Neural progenitor cell (in vitro differentiated cells): ENCODE measurements around the gene BDH1. TPM values are rescaled to one million over a fixed set of nuclear protein-coding genes. Genes with fewer than 3 reads are reported as not detected.
A peak's percentile ranks its signal among the peaks of the same experiment; 100 is the strongest.

Experiments
- DNase-seq: peaks from one replicate; pipeline ENCODE4 v3.0.0-alpha.2; 2016; ENCODE audit warnings: low spot score
- H2AFZ ChIP-seq: fragments of 200-600 bp; sonication (generic); replicated peaks from 2 replicates; pipeline ENCODE4 v1.6.1; 2016; ENCODE audit warnings: antibody characterized with exemption
- H3F3A ChIP-seq: fragments of 200-600 bp; sonication (generic); 2 replicates; pipeline ENCODE4 v1.6.1; 2016; ENCODE audit warnings: antibody characterized with exemption, low read depth
- H3K27ac ChIP-seq: fragments of 200-600 bp; sonication (generic); 2 replicates; pipeline ENCODE4 v1.5.1; 2016; ENCODE audit warnings: mild to moderate bottlenecking
- H3K27me3 ChIP-seq: fragments of 200-600 bp; sonication (generic); 2 replicates; pipeline ENCODE4 v1.6.1; 2016; ENCODE audit warnings: mild to moderate bottlenecking, moderate library complexity
- H3K36me3 ChIP-seq: fragments of 200-600 bp; sonication (generic); 2 replicates; pipeline ENCODE4 v1.5.1; 2016
- H3K4me1 ChIP-seq: fragments of 200-600 bp; sonication (generic); 2 replicates; pipeline ENCODE4 v1.6.1; 2016; ENCODE audit warnings: mixed run types
- H3K4me2 ChIP-seq: fragments of 200-600 bp; sonication (generic); 2 replicates; pipeline ENCODE4 v1.6.1; 2016
- H3K4me3 ChIP-seq: fragments of 200-600 bp; sonication (generic); 2 replicates; pipeline ENCODE4 v1.5.1; 2016
- H3K79me2 ChIP-seq: fragments of 200-600 bp; sonication (generic); 2 replicates; pipeline ENCODE4 v1.6.1; 2016; ENCODE audit warnings: low read depth
- H3K9ac ChIP-seq: fragments of 200-600 bp; sonication (generic); 2 replicates; pipeline ENCODE4 v1.6.1; 2016
- H3K9me3 ChIP-seq: fragments of 200-600 bp; sonication (generic); 2 replicates; pipeline ENCODE4 v1.5.1; 2016; ENCODE audit warnings: low read depth
- H4K20me1 ChIP-seq: fragments of 200-600 bp; sonication (generic); 2 replicates; pipeline ENCODE4 v1.6.1; 2016; ENCODE audit warnings: low read depth
- H3K27ac Mint-ChIP-seq: 3 replicates; pipeline ENCODE4 v1.8.0; 2021; ENCODE audit warnings: mixed read lengths
- H3K27me3 Mint-ChIP-seq: 2 replicates; pipeline ENCODE4 v1.8.0; 2022; ENCODE audit warnings: low read depth, mild to moderate bottlenecking, inconsistent platforms, moderate library complexity, mixed read lengths; ENCODE audit not compliant: insufficient read depth
- H3K36me3 Mint-ChIP-seq: 3 replicates; pipeline ENCODE4 v1.8.0; 2021; ENCODE audit warnings: mixed read lengths
- H3K4me1 Mint-ChIP-seq: 3 replicates; pipeline ENCODE4 v1.8.0; 2021; ENCODE audit warnings: mixed read lengths
- H3K4me3 Mint-ChIP-seq: 3 replicates; pipeline ENCODE4 v1.8.0; 2021; ENCODE audit warnings: mild to moderate bottlenecking, moderate library complexity, mixed read lengths
- H3K9me3 Mint-ChIP-seq: 3 replicates; pipeline ENCODE4 v1.8.0; 2020; ENCODE audit warnings: mixed read lengths
- EZH2 ChIP-seq: fragments of 200-600 bp; sonication (generic); IDR thresholded peaks from 2 replicates; pipeline ENCODE4 v1.6.1; 2017; ENCODE audit warnings: antibody characterized with exemption, mild to moderate bottlenecking, moderate library complexity
- EZH2phosphoT487 ChIP-seq: fragments of 200-600 bp; sonication (generic); IDR thresholded peaks from 2 replicates; pipeline ENCODE4 v1.6.1; 2017; ENCODE audit warnings: antibody characterized with exemption
- total RNA-seq: library from RNA; depleted of rRNA; stranded (reverse); fragments of >200 nt; gene quantifications from 2 replicates; pipeline ENCODE4 v1.2.3, GENCODE V29; 2015; ENCODE audit warnings: low replicate concordance
- TF ChIP-seq, protein P1 (sequence below): fragments of 200-600 bp; sonication (generic); IDR thresholded peaks from 2 replicates; pipeline ENCODE4 v1.5.1; 2017; ENCODE audit warnings: antibody characterized with exemption, mild to moderate bottlenecking

The BDH1 gene
- total RNA-seq, 1 donor from 2014 or later = 19.4 TPM

GRCh38 chr3:197525706-197526105 lies 30.1 kb downstream of the BDH1 start:
- Histone ChIP-seq H4K20me1 (no peaks in the 10 kb centered on the region), H3K79me2 (no peaks in the 10 kb centered on the region), H3K27me3 (no peaks in the 10 kb centered on the region), H3K4me1 (no peaks in the 10 kb centered on the region), H3K4me3 (no peak overlapping the region), H3K27ac (no peak overlapping the region), H3K36me3 (no peaks in the 10 kb centered on the region), H3K9me3 (no peaks in the 10 kb centered on the region), H3K9ac (no peak overlapping the region), H2AFZ (no peak overlapping the region), H3K4me2 (no peak overlapping the region), H3F3A (peaks cover 6% of the 10 kb centered on the region)
- no peaks in the 10 kb centered on the region for H3K36me3 Mint-ChIP-seq
- peaks cover 3% of the 10 kb centered on the region for H3K9me3 Mint-ChIP-seq
- TF ChIP-seq, protein P1, sequence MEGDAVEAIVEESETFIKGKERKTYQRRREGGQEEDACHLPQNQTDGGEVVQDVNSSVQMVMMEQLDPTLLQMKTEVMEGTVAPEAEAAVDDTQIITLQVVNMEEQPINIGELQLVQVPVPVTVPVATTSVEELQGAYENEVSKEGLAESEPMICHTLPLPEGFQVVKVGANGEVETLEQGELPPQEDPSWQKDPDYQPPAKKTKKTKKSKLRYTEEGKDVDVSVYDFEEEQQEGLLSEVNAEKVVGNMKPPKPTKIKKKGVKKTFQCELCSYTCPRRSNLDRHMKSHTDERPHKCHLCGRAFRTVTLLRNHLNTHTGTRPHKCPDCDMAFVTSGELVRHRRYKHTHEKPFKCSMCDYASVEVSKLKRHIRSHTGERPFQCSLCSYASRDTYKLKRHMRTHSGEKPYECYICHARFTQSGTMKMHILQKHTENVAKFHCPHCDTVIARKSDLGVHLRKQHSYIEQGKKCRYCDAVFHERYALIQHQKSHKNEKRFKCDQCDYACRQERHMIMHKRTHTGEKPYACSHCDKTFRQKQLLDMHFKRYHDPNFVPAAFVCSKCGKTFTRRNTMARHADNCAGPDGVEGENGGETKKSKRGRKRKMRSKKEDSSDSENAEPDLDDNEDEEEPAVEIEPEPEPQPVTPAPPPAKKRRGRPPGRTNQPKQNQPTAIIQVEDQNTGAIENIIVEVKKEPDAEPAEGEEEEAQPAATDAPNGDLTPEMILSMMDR = peak; percentile 31
- no peak for TF ChIP-seq EZH2phosphoT487
- H3K4me1 Mint-ChIP-seq = peaks cover 21% of the 10 kb centered on the region
- H3K27ac Mint-ChIP-seq = no peak overlapping the region
- H3K4me3 Mint-ChIP-seq = no peak overlapping the region
- DNase-seq = peak; percentile 39
- H3K27me3 Mint-ChIP-seq = peaks cover 12% of the 10 kb centered on the region

GRCh38 chr3:197524128-197524527 lies 31.6 kb downstream of the BDH1 start:
- Mint-ChIP-seq H3K27ac (no peak overlapping the region), H3K4me1 (peaks cover 30% of the 10 kb centered on the region), H3K27me3 (peaks cover 12% of the 10 kb centered on the region), H3K36me3 (no peaks in the 10 kb centered on the region), H3K4me3 (no peak overlapping the region), H3K9me3 (peaks cover 3% of the 10 kb centered on the region)
- Histone ChIP-seq H3K4me2 (no peak overlapping the region), H3K4me1 (no peaks in the 10 kb centered on the region), H2AFZ (no peak overlapping the region), H3K79me2 (no peaks in the 10 kb centered on the region), H4K20me1 (no peaks in the 10 kb centered on the region), H3K27me3 (no peaks in the 10 kb centered on the region), H3K9me3 (no peaks in the 10 kb centered on the region), H3K4me3 (no peak overlapping the region), H3K9ac (no peak overlapping the region), H3K27ac (no peak overlapping the region), H3F3A (peaks cover 14% of the 10 kb centered on the region), H3K36me3 (no peaks in the 10 kb centered on the region)
- DNase-seq = no peak
- TF ChIP-seq, protein P1 = no peak
- TF ChIP-seq EZH2 (no peak), EZH2phosphoT487 (no peak)

DNA sequence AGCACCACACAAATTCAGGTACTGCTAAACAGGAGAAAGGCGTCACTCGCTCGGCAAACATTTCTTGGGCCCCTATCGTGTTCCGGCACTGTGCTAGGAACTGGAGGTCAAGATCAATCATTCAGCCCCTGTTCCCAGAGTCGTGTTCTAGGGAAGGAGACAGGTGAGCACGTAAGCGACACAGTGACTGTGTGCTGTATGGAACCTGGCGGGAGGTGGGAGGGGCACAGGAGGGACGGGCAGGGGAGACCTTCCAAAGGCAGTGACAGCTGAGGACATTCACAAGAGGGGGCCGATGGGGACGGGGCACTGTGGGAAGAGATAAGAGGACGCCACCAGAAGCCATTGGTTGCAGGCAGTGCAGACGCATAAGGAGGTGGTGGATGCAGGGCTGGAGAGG lies 32.2 kb downstream of the BDH1 start:
- no peak overlapping the region for H2AFZ ChIP-seq
- no peaks in the 10 kb centered on the region for H3K9me3 ChIP-seq
- peaks cover 3% of the 10 kb centered on the region for H3K9me3 Mint-ChIP-seq
- H3F3A ChIP-seq = peaks cover 14% of the 10 kb centered on the region
- no peak overlapping the region for H3K4me3 ChIP-seq
- no peak overlapping the region for H3K27ac ChIP-seq
- H3K9ac ChIP-seq = no peak overlapping the region
- no peaks in the 10 kb centered on the region for H3K79me2 ChIP-seq
- H3K27me3 Mint-ChIP-seq = peaks cover 12% of the 10 kb centered on the region
- H4K20me1 ChIP-seq = no peaks in the 10 kb centered on the region
- no peak overlapping the region for H3K27ac Mint-ChIP-seq
- DNase-seq = no peak
- no peaks in the 10 kb centered on the region for H3K36me3 ChIP-seq
- TF ChIP-seq EZH2phosphoT487 (no peak), EZH2 (no peak)
- TF ChIP-seq, protein P1 = no peak
- H3K4me3 Mint-ChIP-seq = no peak overlapping the region
- H3K36me3 Mint-ChIP-seq = no peaks in the 10 kb centered on the region
- no peak overlapping the region for H3K4me2 ChIP-seq
- H3K4me1 ChIP-seq = no peaks in the 10 kb centered on the region
- peaks cover 33% of the 10 kb centered on the region for H3K4me1 Mint-ChIP-seq
- H3K27me3 ChIP-seq = no peaks in the 10 kb centered on the region
